GM21576 (cell line): ENCODE data around the gene POLR3GL.
"Not testable (repeated sequence)": the region's sequence is repeated elsewhere in the genome, so short reads cannot be mapped to it uniquely, and the experiment has no call there.

ENCODE experiments used
- ATAC-seq: cut with Tn5 transposase; IDR thresholded peaks from one replicate; pipeline ENCODE4 v1.9.1; 2021; ENCODE audit warnings: mild to moderate bottlenecking, moderate library complexity; ENCODE audit not compliant: unreplicated experiment

Gene POLR3GL

DNA sequence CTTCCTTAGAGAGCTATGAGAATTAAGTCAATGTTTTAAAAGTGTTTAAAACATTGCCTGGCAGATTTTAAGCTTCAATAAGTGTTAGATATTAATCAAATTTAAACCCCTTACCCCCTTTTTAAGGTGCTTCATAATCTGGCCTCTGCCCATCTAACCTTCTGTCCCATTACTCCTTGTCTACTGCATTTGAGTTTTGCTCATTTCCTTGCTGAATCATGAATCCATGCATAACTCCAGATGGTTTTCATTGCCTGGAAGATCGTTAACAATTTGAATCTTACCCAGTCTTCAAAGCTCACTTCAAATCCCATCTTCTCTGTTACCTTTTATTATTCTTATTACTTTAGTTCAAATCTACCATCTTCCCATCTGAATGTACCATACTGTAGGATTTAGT, 52.4 kb downstream of the POLR3GL start:
- ATAC-seq, result no peak

DNA sequence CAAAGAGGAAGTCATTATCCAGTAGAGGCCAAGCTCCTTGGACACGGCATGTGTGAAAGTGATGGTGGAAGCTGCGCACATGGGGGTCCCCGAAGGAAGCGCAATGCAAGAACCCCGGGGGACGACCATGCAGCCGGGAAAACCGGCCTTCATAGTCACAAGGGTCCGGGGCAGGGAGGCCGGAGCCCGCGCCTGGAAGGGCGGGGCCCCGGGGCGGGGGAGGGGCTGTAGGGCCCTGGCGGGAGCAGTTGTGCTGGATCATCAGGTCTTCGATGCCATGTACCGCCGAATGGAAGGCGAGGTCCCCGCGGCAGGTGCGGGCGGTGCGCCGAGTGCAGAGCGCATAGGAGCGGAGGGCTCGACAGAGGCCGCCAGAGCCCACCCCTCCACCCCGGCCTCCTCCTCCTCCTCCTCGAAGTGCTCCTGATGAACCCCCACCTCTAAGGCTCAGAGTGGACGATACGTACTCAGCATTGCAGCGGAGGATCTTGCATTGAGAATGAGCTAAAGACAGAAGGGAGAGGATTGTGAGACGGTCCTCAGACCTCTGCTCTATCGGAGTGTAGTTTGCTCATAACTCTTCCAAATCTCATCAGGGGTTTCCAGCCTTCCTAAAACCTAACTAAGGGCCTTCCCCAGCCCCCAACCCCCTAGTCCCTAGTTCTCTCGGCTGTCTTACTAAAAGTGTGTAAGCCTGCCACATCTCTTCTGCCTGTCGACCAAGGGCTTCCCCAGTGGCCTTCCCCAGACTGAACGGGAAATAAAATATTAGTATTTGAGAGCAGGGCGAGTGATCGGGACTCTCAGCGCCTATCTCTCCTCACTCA, 55.0 kb downstream of the POLR3GL start:
- no peak for ATAC-seq

DNA sequence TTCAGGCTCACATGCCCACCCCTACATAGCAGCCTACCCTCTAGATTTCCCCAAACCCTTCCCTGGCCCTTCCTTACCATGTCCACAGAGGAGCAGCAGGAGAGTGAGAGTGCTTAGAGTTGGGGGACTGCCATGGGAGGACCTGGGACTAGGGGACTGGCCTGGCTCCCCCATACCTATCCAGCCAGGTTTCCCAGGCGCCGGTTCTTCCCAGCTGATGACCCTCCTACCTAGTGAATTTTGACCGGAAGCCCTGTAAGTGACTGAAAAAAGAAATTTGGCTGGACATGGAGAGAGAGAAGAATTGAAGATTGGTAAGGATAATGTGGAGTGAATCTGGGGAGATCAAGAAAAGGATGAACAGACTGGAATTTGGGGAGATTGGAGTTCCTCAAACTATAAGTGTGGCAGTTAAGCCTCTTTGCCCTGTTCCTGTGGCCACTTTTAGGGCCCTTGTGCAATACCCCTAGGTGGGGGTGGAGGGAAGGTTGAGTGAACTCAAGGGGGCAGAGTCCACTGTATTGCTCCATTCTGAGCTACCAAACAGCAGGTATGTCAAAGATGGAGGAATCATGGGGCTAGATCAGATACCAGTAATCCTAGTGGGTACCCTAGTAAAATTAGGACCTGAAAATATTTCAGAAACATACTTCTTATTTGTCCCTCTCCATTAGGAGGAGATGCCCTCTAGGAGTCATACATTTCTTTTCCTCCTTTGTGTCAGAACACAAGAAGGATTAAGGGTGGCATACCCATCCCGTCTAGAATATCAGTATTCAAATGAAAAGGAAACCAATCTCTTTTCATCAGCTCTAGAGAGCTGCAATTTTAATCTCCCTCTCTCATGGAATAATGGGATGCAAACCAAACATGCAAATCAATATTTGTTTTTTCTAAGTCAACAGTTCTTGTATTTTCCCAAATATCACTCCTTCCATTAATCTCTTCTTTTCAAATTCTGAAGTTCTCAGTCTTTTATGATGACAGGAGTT, 55.9 kb downstream of the POLR3GL start:
- no peak for ATAC-seq

DNA sequence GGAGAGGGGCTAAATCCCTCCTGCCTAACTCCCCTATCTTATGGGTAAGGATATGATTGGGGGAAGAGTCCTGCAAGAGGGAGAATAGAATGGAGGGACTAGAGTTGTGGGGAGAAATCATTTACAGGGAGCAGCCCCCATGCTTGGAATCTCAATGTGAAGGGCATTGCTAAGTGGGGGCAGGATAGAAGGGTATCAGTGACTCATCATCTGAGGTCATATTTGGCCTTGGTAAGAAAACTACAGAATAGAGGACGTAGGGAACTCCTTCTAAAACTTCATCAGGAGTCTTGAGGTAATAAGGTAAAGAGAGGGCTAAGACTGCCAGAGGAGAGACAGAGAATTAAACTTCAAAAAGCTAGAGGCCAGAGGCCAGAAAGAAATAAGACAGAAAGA, 56.6 kb downstream of the POLR3GL start:
- ATAC-seq, result no peak

DNA sequence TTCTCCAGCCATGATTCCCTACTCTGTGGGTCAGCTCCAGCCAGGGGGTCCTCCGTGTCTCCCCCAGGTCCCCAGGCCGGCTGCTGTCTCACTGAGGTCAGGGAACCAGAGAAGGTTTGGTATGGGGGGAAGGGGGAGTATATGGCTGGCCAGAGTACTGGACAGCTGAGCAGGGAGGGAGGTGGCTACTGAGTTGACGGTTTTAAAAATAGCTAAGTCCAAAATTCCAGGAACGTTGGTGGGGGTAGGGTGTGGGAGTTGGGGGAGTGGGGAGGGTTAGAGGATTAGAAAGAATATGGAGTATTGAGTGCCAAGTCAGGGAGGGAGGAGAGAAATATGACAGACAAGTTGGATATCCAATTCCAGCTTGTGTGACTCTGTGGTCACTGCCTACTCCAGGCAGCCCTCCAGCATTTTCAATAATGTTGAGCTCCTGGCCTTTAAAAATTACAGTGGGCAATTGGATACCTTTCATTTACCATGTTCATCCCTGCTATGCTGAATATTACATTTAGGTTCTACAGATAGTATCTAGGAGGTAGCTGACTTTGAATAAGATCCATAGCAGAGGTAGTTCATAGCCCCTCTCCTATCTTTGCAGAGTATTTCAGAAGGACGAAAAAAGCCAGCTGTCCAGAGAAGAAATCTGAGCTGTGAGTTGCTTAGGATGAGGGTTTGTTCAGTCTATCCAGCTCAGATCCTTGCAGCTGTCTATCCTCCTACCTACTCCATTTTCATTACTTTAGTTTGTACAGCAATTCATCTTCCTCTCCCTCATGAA, 57.3 kb downstream of the POLR3GL start, which contains the start of gene HJV:
TSS of gene HJV (minus strand) at position 114 of the 781 bp plus-strand sequence. CDS start 1,504 bp downstream, outside the sequence.
- ATAC-seq, result no peak

DNA sequence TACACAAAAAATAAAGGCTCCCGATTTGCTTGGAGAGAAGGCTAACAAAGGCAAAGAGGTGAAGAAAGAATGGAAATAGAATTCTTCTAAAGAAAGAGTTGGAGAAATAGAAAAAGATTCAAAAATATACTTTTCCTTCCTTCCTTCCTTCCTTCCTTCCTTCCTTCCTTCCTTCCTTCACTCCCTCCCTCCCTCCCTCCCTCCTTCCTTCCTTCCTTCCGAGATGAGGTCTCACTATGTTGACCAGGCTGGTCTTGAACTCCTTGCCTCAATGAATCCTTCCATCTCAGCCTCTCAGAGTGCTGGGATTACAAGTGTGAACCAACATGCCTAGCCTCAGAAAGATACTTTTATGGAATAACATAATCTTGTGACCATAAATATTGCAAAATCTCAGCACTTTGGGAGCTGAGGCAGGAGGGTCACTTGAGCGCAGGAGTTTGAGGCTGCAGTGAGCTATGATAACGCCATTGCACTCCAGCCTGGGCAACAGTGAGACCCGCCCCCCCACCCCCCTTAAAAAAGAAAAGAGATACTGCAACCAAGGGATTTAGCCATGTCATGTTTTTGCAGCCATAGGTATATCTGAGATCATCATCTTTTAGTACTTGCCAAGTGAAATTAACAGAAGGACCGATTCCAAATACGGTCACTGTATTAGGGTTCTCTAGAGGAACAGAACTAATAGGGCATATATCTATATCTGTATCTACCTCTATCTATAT, 58.1 kb downstream of the POLR3GL start:
- ATAC-seq, result no peak

DNA sequence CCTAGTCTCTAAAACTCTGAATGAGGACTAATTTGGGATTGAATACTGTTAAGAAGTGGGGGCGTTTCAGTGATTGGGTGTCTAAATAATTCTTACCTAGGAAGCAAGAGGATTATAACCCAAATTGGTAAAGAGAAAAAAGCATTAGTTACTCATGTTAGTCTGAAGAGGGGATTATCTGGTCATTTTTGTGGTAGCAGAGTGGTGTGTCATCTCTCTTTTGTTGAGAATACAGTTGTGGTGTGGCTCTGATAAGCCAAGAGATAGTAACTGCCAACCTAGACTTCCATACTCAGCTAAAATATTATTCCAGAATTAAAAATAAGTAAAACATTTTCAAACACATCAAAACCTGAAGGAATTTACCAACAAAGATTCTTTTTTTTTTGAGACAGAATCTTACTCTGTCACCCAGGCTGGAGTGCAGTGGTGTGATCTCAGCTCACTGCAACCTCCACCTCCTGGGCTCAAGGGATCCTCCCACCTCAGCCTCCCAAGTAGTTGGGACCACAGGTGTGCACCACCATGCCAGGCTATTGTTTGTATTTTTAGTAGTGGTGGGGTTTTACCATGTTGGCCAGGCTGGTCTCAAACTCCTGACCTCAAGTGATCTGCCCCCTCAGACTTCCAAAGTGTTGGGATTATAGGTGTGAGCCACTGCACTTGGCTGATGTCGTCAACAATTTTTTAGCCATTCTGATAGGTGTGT, 61.5 kb downstream of the POLR3GL start:
- not testable (repeated sequence) for ATAC-seq

DNA sequence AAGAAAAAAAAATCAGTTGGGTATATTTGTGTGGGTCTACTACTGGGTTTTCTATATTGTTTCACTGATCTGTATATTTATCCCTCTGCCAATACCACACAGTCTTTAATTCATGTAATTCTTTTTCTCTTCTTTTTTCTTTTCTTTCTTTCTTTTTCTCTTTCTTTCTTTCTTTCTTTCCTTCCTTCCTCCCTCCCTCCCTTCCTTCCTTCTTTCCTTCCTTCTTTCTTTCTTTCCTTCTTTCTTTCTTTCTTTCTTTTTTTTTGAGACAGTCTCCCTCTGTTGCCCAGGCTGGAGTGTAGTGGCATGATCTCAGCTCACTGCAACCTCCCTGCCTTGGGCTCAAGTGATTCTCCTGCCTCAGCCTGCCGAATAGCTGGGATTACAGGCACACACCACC, 62.2 kb downstream of the POLR3GL start:
- ATAC-seq, result not testable (repeated sequence)
